NOMO-1 treated with dmso at 0.1 percent for 144 hours (cell line): ENCODE data around the gene PCDHAC2.

Source experiments
- DNase-seq: peaks from one replicate; lab custom pipeline; 2025; ENCODE audit not compliant: unreplicated experiment; lab: John Stamatoyannopoulos, UW

PCDHAC2 gene

DNA sequence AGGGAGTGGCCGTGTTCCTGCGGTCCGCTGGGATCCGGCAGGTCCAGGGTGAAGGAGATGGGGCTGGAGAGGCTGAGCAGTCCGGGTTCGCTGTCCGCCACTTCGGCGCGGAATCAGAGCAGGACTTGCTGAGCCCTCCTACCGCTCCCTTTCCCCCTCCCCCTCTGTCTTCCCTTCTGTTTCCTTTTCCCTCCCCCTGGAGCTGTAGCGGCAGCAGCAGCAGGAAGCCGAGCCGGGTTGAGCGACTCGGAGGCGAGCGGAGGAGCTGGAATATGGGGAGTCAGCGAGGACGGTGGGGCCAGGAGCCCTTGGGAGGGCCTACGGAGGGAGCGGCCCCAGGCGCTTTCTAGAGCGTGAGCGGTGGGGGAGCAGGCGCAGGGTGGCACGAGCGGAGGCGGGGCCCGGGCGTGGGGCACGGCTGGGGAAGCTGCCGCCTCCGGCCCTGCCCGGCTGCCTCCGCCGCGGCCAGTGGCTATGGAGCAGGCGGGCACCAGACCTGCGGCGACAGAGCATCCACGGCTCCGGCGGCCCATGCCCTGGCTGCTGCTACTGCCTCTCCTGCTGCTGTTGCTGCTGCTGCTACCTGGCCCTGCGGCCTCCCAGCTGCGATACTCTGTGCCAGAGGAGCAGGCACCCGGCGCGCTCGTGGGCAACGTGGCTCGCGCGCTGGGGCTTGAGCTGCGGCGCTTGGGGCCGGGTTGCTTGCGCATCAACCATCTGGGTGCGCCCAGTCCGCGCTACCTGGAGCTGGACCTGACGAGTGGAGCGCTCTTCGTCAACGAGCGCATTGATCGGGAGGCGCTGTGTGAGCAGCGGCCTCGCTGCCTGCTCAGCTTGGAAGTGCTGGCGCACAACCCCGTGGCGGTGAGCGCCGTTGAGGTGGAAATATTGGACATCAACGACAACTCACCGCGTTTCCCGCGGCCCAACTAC, at the start of gene PCDHAC2:
Gene PCDHAC2, plus strand, starts transcription at position 184 of the 933 bp plus-strand sequence. Its CDS starts 291 bp downstream, at position 475.
- no peak for DNase-seq

GRCh38 chr5:140923601-140924000, 42.7 kb upstream of the PCDHAC2 start:
- no peak for DNase-seq

GRCh38 chr5:140925806-140926442, 40.4 kb upstream of the PCDHAC2 start, which contains the start of gene PCDHAC1:
TSS of gene PCDHAC1 (plus strand) at chr5:140926299. CDS start at chr5:140926893, 594 bp downstream.
- no peak for DNase-seq

- DNase-seq: no peak
Measured at GRCh38 chr5:140926443-140927227, 39.6 kb upstream of the PCDHAC2 start.

- no peak for DNase-seq
Measured at GRCh38 chr5:140927228-140927573, 39.1 kb upstream of the PCDHAC2 start.

DNA sequence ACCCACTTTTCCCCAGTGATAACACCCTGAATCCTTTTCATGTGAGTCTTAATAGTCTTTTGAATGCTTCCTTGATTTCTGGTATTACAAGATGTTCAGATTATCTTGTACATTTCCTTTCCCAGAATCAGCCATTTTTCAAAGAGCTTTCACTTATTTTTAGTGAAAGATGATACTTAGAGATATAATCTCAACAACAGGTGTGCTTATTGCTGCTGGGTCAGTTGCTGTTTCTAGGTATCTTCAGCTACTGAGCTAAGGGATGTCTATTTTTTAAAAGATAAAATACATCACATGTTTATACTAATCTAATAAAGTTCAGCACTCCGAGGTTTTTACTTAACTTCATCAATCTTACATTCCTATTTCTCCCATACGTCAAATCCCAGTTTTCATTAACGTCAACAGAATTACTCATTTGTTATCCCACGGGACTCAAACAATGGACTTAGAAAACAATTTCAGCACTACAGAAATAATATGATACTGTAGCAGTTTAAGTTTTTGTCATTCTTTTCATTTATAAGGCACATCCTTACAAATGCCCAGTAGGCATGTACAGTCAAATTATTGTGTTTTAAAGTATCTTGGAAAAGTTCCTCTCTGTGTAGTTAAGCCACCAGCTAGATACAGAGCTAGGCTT, 31.2 kb upstream of the PCDHAC2 start:
- DNase-seq: no peak

DNA sequence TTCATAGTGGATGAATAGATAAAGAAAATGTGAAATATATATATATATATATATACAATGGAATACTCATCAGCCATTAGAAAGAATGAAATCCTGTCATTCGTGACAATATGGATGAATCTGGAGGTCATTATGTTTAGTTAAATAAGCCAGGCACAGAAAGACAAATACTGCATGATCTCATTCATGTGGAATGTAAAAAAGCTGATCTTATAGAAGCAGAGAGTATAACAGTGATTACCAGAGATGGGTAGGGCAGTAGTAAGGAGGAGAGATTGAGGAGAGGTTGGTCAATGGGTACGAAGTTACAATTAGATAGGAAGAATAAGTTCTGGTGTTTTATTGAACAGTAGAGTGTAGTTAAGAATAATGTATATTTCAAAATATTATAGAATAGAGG, 19.7 kb upstream of the PCDHAC2 start:
- no peak for DNase-seq

GRCh38 chr5:140951636-140952035, 14.6 kb upstream of the PCDHAC2 start:
- DNase-seq: no peak

GRCh38 chr5:140953234-140953633, 13.0 kb upstream of the PCDHAC2 start:
- no peak for DNase-seq

GRCh38 chr5:140962190-140962589, 4.1 kb upstream of the PCDHAC2 start:
- no peak for DNase-seq

GRCh38 chr5:140964356-140964755, 1.9 kb upstream of the PCDHAC2 start:
- DNase-seq: no peak

GRCh38 chr5:140965905-140966292, 377 bp upstream of the PCDHAC2 start:
- no peak for DNase-seq

DNA sequence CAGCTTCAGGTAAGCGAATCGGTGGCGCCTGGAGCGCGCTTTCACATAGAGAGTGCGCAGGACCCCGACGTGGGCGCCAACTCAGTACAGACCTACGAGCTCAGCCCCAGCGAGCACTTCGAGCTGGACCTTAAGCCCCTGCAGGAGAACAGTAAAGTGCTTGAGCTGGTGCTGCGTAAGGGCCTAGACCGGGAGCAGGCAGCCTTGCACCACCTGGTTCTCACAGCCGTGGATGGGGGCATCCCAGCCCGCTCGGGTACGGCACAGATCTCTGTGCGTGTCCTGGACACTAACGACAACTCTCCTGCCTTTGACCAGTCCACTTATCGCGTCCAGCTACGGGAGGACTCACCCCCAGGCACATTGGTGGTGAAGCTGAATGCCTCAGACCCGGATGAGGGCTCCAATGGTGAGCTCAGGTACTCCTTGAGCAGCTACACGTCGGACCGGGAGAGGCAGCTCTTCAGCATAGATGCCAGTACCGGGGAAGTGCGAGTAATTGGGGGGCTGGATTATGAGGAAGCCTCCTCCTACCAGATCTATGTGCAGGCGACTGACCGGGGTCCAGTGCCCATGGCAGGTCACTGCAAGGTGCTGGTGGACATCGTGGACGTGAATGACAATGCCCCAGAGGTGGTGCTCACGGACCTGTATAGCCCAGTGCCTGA, 1.1 kb downstream of the PCDHAC2 start:
- no peak for DNase-seq

- DNase-seq: no peak
Measured at GRCh38 chr5:140969880-140970279, 3.6 kb downstream of the PCDHAC2 start.

DNA sequence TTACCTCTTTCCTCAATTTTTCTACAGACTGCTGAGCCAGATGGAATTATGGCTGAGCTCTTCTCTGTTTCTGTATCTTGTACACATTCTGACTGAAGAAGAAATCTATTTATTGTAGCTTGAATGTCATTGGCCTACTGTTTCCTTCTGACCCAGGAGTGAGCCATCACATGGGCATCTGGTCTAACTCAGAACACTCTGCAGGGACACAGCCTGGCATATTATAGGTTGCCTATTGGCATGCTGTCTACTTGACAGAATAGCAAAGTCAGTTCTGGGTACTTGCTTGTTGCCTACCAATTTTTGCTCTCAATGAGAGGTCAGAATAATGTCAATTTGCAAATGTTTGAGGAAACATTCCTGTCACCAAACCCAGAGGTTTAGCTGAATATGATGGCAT, 7.3 kb downstream of the PCDHAC2 start:
- DNase-seq: no peak

GRCh38 chr5:140977003-140977402, 10.7 kb downstream of the PCDHAC2 start:
- DNase-seq: no peak

DNA sequence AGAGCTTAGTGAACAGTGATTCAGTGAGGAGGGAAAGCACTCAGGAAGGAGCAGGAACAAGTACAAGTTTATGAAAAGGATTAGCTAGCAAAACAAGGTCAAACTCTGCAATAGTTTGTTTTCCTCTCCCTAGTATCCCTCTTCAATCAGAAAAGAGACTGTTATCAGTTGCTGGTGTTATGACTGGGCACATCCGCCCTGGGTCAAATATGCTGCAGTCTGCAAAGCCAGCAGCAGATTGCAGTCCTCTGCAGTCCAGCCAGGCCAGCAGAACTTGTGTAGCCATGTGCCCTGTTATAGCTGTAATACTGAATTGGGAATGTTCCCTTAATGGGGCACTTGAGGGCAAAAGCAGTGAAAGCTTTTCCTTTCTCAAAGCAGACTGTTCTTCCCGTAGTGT, 12.0 kb downstream of the PCDHAC2 start:
- DNase-seq: no peak

- DNase-seq: no peak
Measured at GRCh38 chr5:140978983-140979382, 12.7 kb downstream of the PCDHAC2 start.

DNA sequence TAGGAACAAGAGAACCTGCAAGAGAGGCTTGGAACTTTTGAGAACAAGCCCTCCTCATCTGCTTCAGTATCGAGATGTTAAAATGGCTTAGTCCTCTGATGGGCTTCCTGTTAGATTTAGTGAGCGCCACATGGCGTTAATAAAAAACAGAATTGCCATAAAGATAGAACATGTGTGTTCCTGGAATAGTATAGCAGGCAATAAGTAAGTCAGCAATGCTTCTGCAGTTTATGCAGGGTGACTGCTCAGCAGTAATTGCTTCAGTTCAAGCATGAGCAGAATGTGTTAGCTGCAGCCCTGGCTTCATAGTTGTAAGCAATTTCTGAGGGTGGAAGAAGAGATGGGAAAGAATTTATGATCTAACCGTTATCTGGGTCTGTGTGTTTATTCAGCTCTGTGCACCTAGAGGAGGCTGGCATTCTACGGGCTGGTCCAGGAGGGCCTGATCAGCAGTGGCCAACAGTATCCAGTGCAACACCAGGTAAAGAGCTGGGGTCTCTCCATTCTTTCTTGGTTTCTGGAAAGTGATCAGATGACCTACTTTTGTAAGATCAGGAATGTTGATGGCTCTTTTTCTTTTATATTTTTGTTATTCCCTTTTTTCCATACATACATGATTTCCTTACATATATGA, 15.9 kb downstream of the PCDHAC2 start:
- DNase-seq: no peak

DNA sequence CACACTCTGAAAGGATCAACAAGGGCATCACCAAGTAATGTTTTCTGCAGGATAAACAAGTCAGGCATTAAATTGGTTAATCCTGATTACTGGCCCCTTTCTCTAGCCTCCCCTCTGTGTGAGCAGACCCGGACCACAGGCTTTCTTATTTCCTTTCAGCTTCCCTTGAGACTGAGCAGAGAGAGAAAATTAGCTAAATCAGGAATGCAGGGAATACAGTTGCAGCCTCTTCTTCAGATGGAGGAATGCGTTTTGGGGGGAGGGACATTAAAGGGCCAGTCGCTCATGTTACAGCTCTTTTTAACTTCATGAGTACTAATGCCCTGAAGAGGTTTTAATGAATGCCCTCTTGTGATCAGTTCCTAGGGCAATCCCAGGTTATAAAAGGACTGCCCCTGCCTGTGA, 19.8 kb downstream of the PCDHAC2 start:
- DNase-seq: no peak
